ENCODE results near the gene F7.
"Not testable (repeated sequence)": the region's sequence is repeated elsewhere in the genome, so short reads cannot be mapped to it uniquely, and the experiment has no call there.

The F7 gene

DNA sequence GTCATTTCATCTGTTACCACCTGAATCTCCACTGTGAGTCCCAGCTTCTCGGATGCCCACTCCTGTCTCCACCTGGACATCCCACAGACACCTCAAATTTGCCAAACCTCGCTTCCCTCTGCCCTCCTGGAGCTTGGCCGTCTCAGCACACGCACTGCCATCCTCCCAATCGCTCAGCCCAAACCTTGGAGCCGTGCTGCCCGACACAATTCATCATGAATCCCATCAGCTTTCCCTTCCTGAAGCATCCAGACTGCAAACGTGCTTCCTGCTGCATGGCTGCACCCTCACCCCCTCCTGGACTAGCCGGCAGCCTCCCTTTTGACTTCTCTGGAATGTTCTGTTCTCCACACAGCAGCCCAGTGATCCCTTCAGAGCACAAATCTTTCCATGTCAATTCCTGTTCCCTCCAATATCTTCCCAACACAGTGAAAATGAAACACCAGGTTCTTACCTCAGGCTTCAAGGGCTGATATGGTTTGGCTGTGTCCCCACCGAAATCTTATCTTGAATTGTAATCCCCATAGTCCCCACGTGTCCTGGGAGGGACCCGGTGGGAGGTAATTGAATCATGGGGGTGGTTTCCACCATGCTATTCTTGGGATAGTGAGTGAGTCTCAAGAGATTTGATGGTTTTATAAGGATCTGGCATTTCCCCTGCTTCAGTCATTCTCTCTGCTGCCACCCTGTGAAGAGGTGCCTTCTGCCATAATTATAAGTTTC lies 51.8 kb downstream of the F7 start:
- DNase-seq = no peak

DNA sequence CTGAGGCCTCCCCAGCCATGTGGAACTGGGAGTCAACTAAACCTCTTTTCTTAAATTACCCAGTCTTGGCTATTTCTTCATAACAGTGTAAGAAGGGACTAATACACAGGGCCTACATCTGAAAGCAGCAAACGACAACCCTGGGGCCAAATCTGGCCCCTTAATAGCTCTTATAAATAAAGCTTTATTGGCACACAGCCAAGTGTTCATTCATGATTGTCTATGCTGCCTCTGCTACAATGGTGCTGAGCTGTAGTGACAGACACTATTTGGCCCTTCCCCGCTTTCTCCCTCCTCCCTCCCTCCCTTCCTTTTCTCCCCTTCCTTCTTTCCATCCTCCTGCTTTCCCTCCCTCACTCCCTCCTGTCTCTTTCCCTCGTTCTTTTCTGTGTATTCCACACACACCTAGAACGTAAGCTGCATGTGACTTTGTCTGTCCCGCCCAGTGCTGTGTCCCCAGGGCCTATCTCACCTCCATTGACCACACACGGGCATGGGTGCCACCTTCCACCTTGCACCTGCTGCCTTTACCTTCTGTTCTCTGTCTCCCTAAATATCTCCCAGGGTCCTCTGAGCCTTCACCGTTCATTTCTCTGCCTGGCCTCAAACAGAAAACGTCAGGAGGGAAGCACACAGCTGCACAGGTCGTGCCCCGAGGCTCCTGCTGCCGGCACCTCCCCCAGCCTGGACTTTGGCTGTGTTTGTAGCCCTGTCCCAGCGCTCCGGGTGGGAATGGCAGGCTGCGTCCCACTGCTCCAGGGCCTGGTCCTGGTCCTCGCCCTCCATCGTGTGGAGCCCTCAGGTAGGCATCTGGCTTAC lies 52.5 kb downstream of the F7 start, which contains the start of gene PROZ:
Gene PROZ, plus strand, starts transcription at position 720 of the 819 bp plus-strand sequence. Its CDS starts 13 bp downstream, at position 733.
- peak; percentile 51 for DNase-seq

DNA sequence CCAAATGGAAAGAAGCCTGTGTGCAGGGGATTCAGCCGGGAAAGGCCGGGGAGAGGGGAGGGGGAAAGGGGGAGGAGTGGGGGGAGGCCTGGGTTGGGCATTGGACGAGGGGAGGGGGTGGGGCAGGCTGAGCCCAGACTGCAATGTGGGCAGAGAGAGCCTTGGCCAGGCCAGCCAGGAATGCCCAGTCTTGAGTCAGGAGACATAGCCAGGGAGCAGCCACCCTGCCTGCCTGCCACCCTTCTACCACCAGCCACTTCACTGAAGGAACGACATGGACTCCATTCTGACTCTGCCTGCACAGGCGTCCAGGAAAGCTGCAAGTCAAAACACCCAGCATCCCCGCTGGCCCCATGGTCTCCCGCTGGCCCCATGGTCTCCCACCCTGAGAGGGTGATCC lies 53.4 kb downstream of the F7 start:
- DNase-seq = no peak

DNA sequence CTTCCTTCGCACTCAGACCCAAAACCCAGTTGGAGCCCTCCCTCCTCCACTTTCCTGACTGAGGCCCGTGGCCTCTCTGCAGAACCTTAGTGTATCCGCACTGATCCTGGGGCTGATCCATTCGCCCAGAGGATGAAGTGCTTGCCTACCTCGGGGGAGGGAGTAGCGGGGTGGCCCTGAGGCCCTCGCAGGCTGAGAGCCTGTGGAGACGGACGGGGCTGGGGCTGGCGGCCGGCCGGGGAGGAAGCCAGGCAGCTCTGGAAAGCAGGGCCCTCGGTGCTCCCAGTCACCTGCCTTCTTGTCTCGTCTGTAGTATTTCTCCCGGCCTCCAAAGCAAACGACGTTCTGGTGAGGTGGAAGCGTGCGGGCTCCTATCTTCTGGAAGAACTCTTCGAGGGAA lies 54.1 kb downstream of the F7 start:
- DNase-seq = no peak

DNA sequence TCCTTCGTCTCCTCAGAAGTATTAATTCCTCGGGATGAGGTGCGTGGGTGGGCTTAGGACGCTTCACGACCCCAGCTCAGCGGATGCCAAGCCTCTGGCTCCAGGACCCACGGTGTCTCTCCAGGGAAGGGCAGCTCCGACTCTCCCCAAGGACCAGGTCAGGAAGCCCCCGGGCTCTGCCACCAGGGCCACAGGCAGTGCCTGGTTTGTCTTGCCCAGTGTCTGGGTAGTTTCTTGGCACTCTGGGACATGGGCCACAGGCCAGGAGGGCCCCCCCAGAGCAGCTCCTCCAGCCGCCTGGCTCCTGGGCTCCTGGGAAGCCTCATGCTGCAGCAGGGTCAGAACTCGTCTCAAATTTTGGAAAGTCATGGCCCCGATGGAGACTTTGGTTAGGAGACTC lies 55.4 kb downstream of the F7 start:
- no peak for DNase-seq

DNA sequence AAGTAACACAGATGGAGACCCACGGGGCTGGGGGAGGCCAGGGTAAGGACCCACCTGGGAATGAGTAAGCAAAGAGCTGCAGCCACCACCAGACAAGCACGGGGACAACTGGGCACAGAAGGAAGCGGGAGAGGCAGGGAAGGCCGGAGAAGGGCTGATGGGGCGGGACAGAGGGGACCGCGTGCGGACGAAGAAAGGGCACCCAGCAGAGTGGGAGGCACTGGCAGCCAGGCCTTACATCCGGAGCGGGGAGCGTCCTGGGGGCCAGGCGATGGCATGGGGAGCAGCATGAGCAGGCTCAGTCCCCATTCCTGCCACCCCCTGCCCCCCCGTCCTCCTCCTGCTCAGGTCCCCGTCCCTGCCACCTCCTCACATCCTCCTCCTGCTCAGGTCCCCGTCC lies 55.8 kb downstream of the F7 start:
- no peak for DNase-seq

DNA sequence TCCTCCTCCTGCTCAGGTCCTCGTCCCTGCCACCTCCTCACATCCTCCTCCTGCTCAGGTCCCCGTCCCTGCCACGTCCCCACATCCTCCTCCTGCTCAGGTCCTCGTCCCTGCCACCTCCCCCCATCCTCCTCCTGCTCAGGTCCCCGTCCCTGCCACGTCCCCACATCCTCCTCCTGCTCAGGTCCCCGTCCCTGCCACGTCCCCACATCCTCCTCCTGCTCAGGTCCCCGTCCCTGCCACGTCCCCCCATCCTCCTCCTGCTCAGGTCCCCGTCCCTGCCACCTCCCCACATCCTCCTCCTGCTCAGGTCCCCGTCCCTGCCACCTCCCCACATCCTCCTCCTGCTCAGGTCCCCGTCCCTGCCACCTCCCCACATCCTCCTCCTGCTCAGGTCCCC lies 56.4 kb downstream of the F7 start:
- not testable (repeated sequence) for DNase-seq

DNA sequence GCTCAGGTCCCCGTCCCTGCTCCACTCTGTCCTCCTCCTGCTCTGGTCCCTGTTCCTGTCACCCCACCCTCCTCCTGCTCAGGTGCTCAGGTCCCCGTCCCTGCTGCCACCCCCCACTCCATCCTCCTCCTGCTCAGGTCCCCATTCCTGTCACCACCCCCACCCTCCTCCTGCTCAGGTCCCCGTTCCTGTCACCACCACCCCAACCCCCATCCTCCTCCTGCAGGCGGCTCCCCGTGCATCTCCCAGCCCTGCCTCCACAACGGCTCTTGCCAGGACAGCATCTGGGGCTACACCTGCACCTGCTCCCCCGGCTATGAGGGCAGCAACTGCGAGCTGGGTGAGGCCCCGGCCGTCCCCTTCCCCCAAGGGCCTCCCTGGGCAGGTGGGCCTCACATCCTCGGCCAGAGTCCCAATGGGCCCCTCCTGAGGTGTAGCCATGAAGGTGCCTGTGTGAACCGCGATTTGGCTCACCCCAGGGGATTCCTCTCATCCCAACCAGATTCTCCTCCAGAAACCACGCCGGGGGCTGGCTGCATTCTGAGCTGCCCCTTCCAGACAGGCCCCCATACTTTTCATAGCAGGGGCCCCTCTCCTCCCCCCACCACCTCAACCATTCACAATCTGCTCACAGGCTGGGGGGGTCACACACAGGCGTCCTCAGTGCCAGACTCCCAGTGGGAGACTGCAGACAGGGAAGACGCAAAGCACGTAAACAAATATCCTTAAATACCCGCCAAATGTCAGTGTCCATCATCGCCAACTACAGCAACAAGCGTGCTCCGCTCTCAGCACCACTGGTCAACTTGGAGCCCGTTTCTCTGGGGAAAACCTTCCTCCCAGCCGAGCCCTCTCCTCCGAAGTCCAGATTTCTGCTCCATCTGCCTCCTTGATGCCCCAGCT lies 57.4 kb downstream of the F7 start:
- DNase-seq = no peak

DNA sequence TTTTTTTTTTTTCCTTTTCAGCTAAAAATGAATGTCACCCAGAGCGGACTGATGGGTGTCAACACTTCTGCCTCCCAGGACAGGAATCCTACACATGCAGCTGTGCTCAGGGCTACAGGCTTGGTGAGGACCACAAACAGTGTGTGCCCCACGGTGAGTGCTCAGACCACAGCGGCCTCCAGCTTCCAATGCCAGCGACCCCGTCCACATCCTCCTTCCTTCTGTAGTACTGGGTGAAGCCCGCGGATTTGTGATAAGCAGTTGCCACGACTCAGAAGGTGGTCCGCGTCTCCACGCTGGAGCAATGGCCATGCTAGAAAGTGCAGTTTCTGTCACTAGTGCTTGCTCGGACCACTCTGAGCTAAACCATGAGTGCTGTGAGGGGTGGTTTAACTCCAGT lies 58.9 kb downstream of the F7 start:
- peak; percentile 37 for DNase-seq

DNA sequence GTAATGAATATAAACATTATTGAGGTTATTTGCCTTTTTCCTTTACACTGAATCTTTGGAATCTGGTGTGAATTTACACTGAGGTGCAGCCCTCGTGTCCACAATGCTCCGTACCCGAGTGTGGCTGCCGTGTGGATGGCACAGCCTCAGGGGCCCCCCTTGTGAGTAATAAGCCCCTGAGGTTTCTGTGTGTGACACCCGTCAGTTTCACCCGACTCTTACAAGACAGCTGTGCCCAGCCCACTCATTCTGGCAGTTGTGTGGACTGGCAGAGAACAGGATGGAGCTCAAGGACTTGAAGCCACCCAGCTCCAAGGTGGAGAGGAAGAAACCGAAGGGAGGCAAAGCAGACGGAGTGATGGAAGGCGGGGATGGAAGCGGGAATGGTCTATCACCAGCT lies 60.7 kb downstream of the F7 start:
- DNase-seq = no peak

DNA sequence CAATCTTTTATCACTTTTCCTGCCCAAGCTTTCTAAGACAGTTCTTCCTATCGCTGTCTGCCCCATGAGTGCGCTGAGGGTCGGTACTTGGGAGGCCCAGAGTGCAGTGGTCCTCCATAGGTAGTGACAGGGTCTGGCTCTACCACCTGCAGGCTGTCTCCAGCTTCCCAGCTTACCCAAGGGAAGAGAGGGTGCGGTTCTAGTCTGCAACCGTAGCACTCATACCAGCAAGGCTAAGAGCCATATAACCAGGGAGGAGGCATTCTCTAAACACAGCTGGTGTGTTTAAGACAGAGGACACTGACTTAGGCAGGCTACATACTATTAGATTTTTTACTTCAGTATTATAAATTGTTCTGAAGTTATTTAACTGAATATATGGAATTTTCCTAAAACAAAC lies 61.1 kb downstream of the F7 start:
- DNase-seq = no peak

DNA sequence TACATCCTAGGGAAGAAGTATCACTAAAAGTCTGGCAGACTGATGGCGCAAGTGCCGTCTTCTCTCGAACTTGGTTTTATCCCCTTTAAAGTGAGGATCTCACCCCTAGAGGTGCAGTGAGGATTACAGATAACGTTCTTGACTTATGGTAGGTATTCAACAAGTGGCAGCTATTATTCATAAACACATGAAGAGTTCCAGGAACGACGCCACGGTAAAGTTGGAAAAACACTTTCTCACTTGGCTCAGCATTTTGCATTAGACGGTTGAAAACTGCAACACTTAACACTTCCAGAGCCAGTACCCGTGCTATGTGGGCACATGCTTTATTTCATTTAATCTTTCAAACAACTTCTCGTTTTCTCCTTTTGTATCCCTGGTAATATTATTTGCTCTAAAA lies 61.6 kb downstream of the F7 start:
- no peak for DNase-seq

DNA sequence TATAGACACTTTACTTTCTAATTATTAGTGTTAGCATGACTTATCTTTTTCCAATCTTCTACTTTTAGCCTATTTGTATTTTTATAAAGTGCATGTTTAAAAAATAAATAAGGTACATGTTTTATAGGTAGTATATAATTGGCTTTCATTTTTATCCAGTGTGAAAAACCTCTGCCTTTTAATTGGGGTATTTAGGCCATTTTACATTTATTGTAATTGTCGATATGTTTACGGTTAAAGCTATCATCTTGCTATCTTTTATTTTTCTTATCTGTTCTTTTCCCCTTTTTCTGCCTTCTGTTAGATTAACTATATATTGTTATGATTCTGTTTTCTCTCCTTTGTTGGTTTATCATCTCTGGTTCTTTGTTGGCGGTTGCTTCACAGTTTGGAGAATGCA lies 62.0 kb downstream of the F7 start:
- DNase-seq = no peak

DNA sequence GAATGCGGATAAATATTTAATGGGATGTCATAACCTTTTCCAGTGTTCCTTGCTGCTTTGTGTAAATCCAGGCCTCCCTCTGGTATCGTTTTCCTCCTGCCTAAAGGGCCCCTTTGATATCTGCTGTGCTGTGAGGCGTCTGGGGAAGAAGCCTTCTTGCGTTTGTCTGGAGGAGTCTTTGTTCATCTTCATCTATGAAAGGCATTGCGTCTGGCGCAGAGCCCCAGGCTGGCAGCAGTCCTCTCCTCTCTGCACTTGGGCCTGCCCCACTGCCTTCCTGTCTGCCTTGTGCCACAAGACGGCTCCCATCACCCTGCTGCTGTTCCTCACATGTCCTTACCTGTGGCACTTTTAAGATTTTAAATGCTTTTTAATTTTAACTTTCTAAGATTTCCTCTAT lies 62.6 kb downstream of the F7 start:
- no peak for DNase-seq

DNA sequence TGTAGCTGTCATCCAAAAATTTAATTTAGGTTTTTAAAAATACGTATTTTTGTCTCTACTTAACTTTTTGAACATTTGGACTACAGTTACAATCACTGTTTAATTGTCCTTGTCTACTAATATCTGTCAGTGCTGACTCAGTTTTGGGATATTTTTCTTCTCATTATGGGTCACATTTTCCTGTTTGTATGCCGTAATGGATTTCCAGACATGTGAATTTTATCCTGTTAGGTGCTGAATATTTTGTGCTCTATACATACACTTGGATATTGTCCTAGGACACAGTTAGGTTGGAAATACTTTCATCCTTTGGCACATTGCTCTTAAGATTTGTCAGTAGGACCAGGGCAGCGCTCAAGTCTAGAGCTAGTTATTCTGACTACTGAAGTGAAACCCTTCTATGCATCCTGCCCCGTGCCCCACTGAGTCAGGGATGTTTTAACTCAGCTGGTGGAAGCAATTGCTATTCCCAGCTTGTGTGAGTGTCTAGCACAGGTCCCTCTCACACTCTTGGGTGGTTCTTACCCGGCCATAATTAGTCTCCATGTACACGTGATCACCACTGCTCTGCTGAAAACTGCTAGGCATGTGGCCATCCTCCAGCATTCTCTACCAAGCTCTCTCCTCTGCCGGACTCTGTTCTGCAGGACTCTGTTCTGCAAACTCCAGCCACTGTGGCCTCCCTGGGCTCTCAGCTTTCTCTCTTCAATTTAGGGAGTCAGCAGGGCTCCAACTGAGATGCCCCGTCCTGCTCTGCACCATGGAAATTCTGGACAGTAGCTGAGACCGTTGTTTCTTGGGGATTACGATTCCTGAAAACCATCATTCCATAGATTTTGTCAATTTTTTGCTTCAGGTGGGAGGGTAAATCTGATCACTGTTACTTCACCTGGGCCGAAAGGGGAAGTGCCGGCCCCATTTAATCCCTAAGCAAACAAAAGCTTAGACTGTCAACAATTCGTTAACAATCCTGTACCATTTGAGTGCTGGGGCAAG lies 64.0 kb downstream of the F7 start:
- DNase-seq = no peak

Data from hematopoietic multipotent progenitor cell treated with erythropoietin and hydrocortisone succinate and interleukin-3 and kit ligand, for 6 days (in vitro differentiated cells).